GM21786 (cell line): ENCODE results near the gene NMBR.
"Not testable (repeated sequence)": the region's sequence is repeated elsewhere in the genome, so short reads cannot be mapped to it uniquely, and the experiment has no call there.

Source experiments
- ATAC-seq: cut with Tn5 transposase; IDR thresholded peaks from one replicate; pipeline ENCODE4 v1.9.1; 2021; ENCODE audit not compliant: unreplicated experiment

NMBR gene

DNA sequence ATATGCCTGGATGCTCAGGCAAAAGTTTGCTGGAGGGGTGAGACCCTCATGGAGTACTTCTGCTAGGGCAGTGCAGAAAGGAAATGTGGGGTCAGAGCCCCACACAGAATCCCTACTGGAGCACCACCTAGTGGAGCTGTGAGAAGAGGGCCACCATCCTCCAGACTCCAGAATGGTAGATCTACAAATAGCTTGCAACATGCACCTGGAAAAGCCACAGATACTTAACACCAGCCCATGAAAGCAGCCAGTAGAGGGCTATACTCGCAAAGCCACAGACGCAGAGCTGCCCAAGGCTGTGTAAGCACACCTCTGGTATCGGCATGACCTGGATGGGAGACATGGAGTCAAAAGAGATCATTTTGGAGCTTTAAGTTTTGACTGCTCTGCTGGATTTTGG is 74.9 kb downstream of the NMBR start:
- no peak for ATAC-seq

DNA sequence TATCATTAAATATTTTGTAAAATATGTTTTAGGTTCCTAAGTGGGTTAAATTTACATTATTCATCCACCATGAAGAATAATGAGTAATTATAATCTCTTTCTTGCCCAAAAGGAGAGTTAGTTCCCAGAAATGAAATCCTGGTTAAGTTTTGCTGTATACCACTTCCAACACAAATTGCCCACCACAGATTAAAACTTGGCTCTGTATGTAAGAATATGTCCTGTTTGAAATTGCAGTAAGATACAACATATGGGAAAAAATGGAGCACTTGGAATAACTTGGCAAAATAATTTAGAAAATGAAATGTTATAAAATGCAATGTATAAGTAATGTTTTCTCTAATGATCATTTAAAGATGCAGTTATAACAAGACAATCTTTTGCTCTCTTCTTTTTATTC is 78.5 kb downstream of the NMBR start:
- ATAC-seq: no peak

DNA sequence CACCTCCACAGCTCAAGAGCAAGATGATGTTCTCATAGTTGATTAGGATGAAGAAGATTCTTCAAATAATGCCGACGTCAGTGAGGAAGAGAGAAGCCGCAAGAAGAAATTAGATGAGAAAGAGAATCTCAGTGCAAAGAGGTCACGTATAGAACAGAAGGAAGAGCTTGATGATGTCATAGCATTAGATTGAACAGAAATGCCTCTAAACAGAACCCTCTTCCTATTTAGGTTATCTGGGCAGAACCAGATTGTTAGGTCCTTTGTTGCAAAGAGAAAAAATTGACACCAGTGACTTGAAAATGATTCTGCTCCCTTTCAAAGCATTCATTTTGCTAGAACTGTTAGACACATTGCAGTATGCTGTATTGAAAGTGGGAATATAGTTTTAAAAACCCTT is 84.1 kb downstream of the NMBR start:
- ATAC-seq: not testable (repeated sequence)

DNA sequence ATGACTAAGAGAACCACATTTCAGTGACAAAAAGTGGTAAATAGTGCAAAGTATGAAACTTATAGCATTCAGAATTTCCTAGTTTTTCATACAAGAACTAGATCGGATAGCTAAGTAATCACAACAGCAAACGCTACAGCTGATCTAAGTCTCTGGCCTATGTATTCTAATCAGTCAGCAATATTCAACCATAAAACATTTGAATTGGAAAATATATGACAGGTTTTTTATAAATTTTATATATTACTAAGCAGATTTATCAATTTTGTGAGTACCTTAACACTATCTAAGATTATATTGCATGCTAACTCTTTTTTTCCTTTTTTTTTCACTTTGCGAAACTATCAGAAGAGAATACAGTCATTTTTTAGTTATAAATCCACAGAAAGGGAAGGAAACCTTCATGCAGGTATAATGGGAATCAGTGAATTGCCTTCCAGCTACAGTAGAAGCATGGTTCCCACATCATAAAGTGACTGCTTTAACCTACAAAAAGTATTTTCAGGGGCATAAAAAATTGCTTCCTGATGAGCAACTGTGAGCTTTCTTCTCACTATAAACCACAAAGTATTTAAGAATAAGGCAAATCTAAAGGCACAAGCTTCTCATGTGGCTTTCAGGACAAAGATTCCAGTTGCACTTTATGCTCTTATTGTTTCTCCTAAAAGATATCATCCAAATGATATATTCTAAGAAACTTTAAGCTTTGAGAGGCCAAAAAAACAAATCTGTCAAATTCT is 88.2 kb downstream of the NMBR start:
- no peak for ATAC-seq

DNA sequence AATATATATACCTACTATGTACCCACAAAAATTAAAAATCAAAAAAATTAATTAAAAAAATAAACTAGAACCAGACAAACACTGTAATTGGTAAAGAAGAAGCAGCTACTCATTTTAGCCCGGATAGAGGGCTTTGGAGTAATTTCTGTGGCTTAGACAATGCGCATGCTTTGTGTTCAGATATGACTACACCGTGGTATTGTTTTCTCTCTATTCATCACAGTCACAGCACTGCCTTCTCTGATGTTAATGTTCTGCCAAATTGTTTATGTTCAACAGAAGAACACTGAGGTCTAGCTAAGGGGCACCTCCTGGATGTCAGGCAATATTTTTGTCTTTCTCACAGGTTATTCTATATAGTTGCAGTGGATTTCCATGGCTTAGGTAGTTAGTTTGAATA is 91.7 kb downstream of the NMBR start:
- ATAC-seq: peak; percentile 87

DNA sequence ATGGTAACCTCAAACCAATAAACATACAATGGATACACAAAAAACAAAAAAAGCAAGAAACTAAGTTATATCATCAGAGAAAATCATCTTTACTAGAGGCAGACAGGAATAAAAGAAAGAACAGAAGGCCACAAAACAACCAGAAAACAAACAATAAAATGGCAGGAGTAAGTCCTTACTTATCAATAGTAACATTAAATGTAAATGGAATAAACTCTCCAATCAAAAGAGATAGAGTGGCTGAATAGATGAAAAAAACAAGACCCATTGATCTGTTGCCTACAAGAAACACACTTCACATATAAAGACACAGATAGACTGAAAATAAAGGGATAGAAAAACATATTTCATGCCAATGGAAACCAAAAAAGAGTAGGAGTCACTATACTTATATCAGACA is 95.5 kb downstream of the NMBR start:
- ATAC-seq: no peak

DNA sequence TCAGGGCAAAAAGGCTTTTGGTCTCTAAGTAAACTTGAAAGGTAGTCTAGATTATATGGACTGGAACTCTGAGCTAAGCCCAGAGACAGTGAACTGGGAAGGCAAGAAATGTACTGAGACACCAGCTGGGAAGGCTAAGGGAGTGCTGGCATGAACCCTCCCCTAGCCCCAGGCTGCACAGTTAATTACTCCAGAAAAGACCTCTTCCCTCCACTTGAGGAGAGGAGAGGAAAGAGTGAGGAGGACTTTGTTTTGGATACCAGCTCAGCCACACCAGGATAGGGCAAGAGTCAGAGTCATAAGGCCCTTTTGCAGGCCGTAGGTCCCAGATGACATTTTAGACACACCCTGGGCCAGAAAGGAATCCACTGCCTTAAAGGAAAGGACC is 98.3 kb downstream of the NMBR start:
- no peak for ATAC-seq

DNA sequence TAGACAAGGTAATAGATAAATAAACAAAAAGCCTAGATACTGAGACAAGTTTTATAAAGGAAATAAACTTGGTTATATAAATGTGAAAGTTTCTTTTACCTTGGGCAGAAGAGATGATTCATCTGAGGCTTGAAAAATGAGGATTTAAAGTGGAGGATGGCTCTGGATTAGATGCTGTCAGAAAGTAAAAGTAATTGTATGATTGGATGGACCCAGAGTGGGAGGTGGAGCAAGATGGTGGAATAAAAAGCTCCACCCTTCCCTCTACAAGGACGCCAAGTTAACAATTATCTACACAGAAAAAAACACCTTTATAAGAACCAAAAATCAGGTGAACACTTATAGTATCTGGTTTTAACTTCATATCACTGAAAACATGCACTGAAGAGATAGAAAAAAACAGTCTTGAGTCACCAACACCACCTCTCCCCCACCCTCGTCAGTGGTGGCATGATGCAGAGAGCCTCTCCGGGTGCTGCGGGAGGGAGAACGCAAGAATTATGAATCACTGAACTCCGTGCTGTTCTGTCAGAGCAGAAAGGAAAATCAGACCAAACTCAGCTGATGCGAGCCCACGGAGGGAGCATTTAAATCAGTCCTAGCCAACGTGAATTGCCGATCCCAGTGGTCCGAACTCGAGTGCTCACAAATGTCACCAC is 98.9 kb downstream of the NMBR start:
- no peak for ATAC-seq

DNA sequence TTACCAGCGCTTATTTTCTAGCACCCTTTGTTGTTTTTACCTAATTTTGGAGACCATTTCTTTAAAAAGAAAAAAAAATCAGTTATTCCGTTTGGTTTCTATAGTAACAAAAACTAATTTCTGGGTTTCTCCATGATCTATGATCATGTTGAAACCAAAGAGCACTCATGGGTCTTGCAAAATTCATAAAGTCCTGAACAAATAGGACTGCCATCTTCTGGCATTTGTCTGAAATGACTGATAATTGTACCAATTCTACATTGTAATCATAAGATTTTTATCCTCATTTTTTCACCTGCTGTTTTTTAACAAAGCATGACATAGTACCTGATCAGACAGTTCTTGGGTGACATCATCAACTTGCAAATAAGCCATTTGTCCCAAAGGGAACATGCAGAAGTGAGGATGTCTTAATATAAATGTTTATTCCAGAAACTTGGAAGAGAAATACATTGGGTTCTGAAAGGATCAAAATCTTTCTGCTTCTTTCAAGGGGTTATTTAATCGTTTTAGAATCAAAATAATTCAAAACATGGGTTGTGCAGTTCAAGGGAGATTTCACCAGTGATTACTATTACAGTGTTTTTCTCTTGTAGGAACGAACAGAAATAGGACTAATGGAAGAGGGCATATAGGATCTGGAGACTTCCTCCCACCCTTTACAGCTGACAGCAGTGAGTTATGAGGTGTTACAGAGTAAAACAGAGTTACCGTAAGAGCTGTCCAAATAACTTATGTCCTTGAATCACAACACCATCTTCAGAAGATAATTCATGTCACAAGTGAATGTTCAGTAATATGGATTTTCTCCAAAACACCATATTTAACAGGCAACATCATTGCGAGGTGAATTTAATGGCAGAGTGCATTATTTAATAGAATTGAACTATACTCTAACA is 101.3 kb downstream of the NMBR start:
- ATAC-seq: no peak

DNA sequence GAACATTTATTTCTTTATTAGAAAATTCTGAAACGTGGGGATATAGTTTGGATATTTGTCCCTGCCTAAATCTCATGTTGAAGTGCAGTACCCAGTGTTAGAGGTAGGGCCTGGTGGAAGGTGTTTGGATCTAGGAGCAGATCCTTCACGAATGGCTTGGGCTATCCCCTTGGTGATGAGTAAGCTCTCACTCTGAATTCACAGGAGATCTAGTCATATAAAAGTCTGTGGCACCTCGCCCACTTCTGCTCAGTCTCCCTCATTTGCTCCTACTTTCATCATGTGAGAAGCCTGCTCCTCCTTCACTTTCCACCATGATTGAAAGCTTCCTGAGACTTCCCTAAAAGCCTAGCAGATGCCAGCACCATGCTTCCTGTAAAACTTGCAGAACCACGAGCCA is 111.0 kb downstream of the NMBR start:
- no peak for ATAC-seq

DNA sequence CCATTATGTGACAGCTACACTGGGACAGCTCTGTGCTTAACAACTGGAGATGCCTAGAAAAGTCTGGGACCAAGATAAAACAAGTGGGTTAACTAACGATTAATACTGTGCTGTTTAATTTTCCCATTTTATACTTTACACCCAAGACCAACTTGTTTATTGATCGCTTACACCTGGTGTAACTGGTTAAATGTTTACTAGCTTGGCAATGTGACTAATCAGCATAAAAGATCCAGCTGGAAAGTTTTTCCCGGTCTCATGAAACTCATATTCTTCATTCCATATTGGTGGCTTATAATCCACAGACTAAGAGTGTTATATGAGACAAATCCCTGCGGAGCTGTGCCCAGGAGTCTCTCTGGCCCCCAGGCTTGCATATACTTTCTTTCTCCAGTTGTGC is 115.9 kb downstream of the NMBR start:
- ATAC-seq: no peak

DNA sequence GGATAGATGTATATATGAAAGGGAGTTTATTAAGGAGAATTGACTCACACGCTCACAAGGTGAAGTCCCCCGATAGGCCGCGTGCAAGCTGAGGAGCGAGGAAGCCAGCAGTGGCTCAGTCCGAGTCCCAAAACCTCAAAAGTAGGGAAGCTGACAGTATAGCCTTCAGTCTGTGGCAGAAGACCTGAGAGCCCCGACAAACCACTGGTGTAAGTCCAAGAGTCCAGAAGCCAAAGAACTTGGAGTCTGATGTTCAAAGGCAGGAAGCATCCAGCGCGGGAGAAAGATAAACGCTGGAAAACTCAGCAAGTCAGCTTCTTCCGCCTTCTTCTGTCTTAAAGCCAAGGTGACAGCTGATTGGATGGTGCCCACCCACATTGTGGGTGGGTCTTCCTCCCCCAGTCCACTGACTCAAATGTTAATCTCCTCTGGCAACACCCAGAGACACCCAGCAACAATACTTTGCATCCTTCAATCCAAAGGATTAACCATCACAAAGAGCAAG is 116.8 kb downstream of the NMBR start:
- peak; percentile 79 for ATAC-seq

DNA sequence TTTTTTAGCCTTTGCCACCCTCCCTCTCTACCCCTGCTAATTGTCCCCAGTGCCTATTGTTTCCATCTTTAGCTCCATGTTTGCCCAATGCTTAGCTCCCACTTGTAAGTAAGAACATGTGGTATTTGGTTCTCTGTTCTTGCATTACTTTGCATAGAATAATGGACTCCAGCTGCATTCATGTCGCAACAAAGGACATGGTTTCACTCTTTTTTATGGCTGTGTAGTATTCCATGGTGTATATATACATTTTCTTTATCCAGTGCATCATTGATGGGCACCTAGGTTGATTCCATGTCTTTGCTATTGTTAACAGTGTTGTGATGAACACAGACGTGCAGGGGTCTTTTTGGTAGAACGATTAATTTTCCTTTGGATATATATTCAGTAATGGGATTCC is 118.4 kb downstream of the NMBR start:
- ATAC-seq: no peak

DNA sequence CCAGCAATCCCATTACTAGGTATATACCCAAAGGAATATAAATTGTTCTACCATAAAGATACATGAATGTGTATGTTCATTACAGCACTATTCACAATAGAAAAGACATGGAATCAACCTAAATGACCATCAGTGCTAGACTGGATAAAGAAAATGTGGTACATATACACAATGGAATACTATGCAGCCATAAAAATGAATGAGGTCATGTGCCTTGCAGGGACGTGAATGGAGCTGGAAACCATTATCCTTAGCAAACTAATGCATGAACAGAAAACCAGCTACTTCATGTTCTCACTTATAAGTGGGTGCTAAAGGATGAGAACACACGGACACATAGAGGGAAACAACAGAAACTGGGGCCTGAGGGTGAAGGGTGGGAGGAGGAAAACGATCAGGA is 119.1 kb downstream of the NMBR start:
- not testable (repeated sequence) for ATAC-seq

DNA sequence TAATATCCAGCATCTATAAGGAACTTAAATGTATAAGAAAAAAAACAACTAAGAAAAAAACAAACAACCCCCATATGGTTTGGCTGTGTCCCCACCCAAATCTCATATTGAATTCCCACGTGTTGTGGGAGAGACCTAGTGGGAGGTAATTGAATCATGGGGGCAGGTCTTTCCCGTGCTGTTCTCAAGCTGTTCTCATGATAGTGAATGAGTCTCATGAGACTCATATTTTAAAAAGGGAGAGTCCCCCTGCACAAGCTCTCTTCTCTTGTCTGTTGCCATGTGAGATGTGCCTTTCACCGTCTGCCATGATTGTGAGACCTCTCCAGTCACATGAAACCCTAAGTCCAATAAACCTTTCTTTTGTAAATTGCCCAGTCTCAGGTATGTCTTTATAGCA is 119.8 kb downstream of the NMBR start:
- no peak for ATAC-seq

DNA sequence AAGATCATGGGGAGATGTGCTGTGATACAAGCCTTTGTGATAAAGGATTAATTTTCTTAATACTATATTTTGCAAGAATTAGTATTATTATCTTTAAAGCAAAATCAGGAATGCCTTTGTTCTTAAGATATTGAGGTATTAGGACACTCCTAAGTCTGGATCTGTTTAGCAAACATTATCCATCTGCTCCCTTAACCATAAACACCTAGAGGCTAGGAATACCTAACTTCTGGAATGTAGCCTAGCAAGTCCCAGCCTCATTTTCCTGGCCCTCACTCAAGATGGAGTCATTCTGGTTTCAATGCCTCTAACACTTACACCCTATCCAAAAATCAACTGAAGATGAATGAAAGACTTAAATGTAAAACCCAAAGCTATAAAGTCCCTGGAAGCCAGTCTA is 120.5 kb downstream of the NMBR start:
- ATAC-seq: no peak
